Heart left ventricle (tissue), 16 donors: ENCODE results near the gene NINJ1. TPM values are rescaled to one million over a fixed set of nuclear protein-coding genes. Genes with fewer than 3 reads are reported as not detected.
A peak's percentile ranks its signal among the peaks of the same experiment; 100 is the strongest.

Experiments used
- ATAC-seq, 4 donors: fragments of 200-7000 bp; cut with Tn5 transposase; one replicate each; pipeline ENCODE4 v1.9.1; 2020 to 2022; ENCODE audit warnings: moderate library complexity in 4 of 4, mild to moderate bottlenecking in 3 of 4, moderate number of reproducible peaks in 1 of 4
- DNase-seq, 5 donors: peaks; one replicate each; pipeline ENCODE4 v3.0.0-alpha.2; 2020
- H3K27ac ChIP-seq, 12 donors: fragments of 200-600 bp; sonication (generic) in 4 of 12; one replicate each; pipeline versions ENCODE4 v1.5.0 to v1.8.0; 2016 to 2022; ENCODE audit warnings: mild to moderate bottlenecking in 2 of 12
- H3K27me3 ChIP-seq, 9 donors: fragments of 200-600 bp; sonication (generic) in 2 of 9; one replicate each; pipeline versions ENCODE4 v1.5.1 to v1.8.0; 2016 to 2022; ENCODE audit warnings: mild to moderate bottlenecking in 3 of 9
- H3K36me3 ChIP-seq, 9 donors: fragments of 200-600 bp; sonication (generic) in 2 of 9; one replicate each; pipeline versions ENCODE4 v1.5.0 to v1.8.0; 2018 to 2022; ENCODE audit warnings: mild to moderate bottlenecking in 2 of 9
- H3K4me1 ChIP-seq, 12 donors: fragments of 200-600 bp; sonication (generic) in 4 of 12; one replicate each; pipeline versions ENCODE4 v1.5.0 to v1.8.0; 2016 to 2022; ENCODE audit warnings: mild to moderate bottlenecking in 3 of 12
- H3K4me3 ChIP-seq, 12 donors: fragments of 200-600 bp; sonication (generic) in 4 of 12; one replicate each; pipeline versions ENCODE4 v1.5.0 to v1.8.0; 2017 to 2022; ENCODE audit warnings: mild to moderate bottlenecking in 9 of 12, moderate library complexity in 4 of 12
- H3K9me3 ChIP-seq, 12 donors: fragments of 200-600 bp; sonication (generic) in 4 of 12; one replicate each; pipeline versions ENCODE4 v1.5.0 to v1.8.0; 2016 to 2022; ENCODE audit warnings: mild to moderate bottlenecking in 1 of 12
- CTCF ChIP-seq, 12 donors: fragments of 200-600 bp; sonication (generic) in 4 of 12; IDR thresholded peaks; one replicate each; pipeline versions ENCODE4 v1.5.0 to v1.8.0; 2018 to 2022; ENCODE audit warnings: antibody characterized with exemption in 12 of 12, mild to moderate bottlenecking in 5 of 12
- POLR2A ChIP-seq, 2 donors: fragments of 450-650 bp; IDR thresholded peaks; one replicate each; pipeline ENCODE4 v1.6.1; 2017; ENCODE audit warnings: antibody characterized with exemption in 2 of 2, mild to moderate bottlenecking in 2 of 2, moderate library complexity in 2 of 2
- WGBS, 4 donors: extraction: QIAGEN DNeasy Blood & Tissue Kit in 2 of 4; methylation state at CpG; one replicate each; pipeline versions ENCODE4 v1.1.5 to v1.1.7; 2013 to 2018; 5-methylcytosine and 5-hydroxymethylcytosine counted together
- intact Hi-C, 10 donors: fragments of 100-400 bp; cut with DNase I; formaldehyde crosslinking; loops; one replicate each; pipeline versions ENCODE4 v1.11.1 to v1.14.2; 2022
- polyA plus RNA-seq, 2 donors: library from polyadenylated mRNA; stranded (reverse); fragments of 200-250 nt; gene quantifications; one replicate each; pipeline ENCODE4 v1.2.3, GENCODE V29; 2013
- total RNA-seq, 9 donors: library from RNA; depleted of rRNA in 2 of 9; stranded (reverse); fragments of >200 nt in 2 of 9; fragmentation: NEBNext Ultra II Directional in 3 of 9; extraction: Animal tissue kit (Norgen Biotek cat#: 25700) in 3 of 9; gene quantifications; one replicate each; pipeline versions ENCODE4 v1.1.0 to v1.2.4, GENCODE V29; 2016 to 2023
- donor health status: ischemic (EF 13 %, LVEDD 7.1; RV severe dilation, severe dysfunction).
- donor health status: healthy with polysubstance abuse.
- donor health status: DM: no; HTN: yes; CAD: no.
- donor health status: DM: no; HTN: no; CAD: no.
- donor health status: ischemic (EF 25% LVEDD 6.9; RV normal size, moderate dysfunction).
- donor health status: ischemic (EF 25% LVEDD 5.7; RV mildly dilated, moderate dysfunction).
- donor health status: healthy.
- donor health status: DM: yes; HTN: yes; CAD: no.
- donor health status: ischemic (EF 35%, LVEDD 5.7; RV mildly dilated, moderate dysfunction).
- donor health status: nonischemic (EF 11% LVEDD 7.7; RV severe dilation, severe dysfunction).
- donor health status: DM: yes; HTN: yes; CAD: no.
- donor health status: PGD.
- donor health status: ischemic (EF 29% LVEDD 5.4; RV normal size, mild dysfunction).
- donor health status: nonischemic (EF 23%, LVEDD 6.1; RV moderate dilation, normal function).

Gene NINJ1
- total and polyA plus RNA-seq, 11 donors, result 42.2 to 96.1 (median 52.9) TPM

- intact Hi-C loops, result no loop called here
- no peak for ATAC-seq
- no peaks in the 10 kb centered on the region for H3K9me3 ChIP-seq
- peaks cover 0 to 52% (median 15%) of the 10 kb centered on the region in 12 donors for H3K4me1 ChIP-seq
- H3K4me3 ChIP-seq, result no peak overlapping the region
- TF ChIP-seq POLR2A (IDR thresholded peaks at IDR 0.05) (no peak), CTCF (IDR thresholded peaks at IDR 0.05) (no peak)
- H3K36me3 ChIP-seq, result no peaks in the 10 kb centered on the region
- H3K27ac ChIP-seq, result peak overlapping the region in 2 of 12 donors; percentile 25 to 94
- DNase-seq, result peak in 1 of 5 donors; percentile 37
- H3K27me3 ChIP-seq, result peaks cover 0 to 42% (median 0%) of the 10 kb centered on the region in 9 donors
- 76 to 84% (median 81%) methylated on average over 4 to 5 of the region's 5 CpGs for WGBS, 4 donors
Observed at GRCh38 chr9:93181672-93182435, 47.8 kb upstream of the NINJ1 start.

GRCh38 chr9:93180938-93181337, 46.9 kb upstream of the NINJ1 start:
- no peak overlapping the region for H3K4me3 ChIP-seq
- no peaks in the 10 kb centered on the region for H3K9me3 ChIP-seq
- intact Hi-C loops, result no loop called here
- peaks cover 0 to 43% (median 13%) of the 10 kb centered on the region in 12 donors for H3K4me1 ChIP-seq
- DNase-seq, result peak in 1 of 5 donors; percentile 43
- H3K27me3 ChIP-seq, result peaks cover 0 to 40% (median 0%) of the 10 kb centered on the region in 9 donors
- TF ChIP-seq POLR2A (IDR thresholded peaks at IDR 0.05) (no peak), CTCF (IDR thresholded peaks at IDR 0.05) (no peak)
- no peak for ATAC-seq
- 72 to 83% (median 73%) methylated on average over 1 of the region's 1 CpG for WGBS, 4 donors
- H3K36me3 ChIP-seq, result no peaks in the 10 kb centered on the region
- no peak overlapping the region for H3K27ac ChIP-seq

- H3K4me1 ChIP-seq, result peaks cover 0 to 30% (median 12%) of the 10 kb centered on the region in 12 donors
- TF ChIP-seq CTCF (IDR thresholded peaks at IDR 0.05) (no peak), POLR2A (IDR thresholded peaks at IDR 0.05) (no peak)
- intact Hi-C loops, result loop anchor here in 1 of 10 donors (10.0 kb wide), 1 partner anchor 386 kb away; no protein-coding TSS in a partner anchor
- no peaks in the 10 kb centered on the region for H3K9me3 ChIP-seq
- H3K36me3 ChIP-seq, result no peaks in the 10 kb centered on the region
- ATAC-seq (no peak), DNase-seq (peak in 1 of 5 donors; percentile 33)
- WGBS, 4 donors, result 83 to 91% (median 88%) methylated on average over 20 to 22 of the region's 22 CpGs
- H3K27ac ChIP-seq, result no peak overlapping the region
- peaks cover 0 to 23% (median 0%) of the 10 kb centered on the region in 9 donors for H3K27me3 ChIP-seq
- H3K4me3 ChIP-seq, result no peak overlapping the region
Observed at GRCh38 chr9:93178851-93179786, 45.1 kb upstream of the NINJ1 start.
